NCI-H1092 (cell line): ENCODE data around the gene TP53BP2.

ENCODE experiments used
- DNase-seq: peaks from one replicate; lab custom pipeline; 2025; lab: John Stamatoyannopoulos, UW

TP53BP2 gene

DNA sequence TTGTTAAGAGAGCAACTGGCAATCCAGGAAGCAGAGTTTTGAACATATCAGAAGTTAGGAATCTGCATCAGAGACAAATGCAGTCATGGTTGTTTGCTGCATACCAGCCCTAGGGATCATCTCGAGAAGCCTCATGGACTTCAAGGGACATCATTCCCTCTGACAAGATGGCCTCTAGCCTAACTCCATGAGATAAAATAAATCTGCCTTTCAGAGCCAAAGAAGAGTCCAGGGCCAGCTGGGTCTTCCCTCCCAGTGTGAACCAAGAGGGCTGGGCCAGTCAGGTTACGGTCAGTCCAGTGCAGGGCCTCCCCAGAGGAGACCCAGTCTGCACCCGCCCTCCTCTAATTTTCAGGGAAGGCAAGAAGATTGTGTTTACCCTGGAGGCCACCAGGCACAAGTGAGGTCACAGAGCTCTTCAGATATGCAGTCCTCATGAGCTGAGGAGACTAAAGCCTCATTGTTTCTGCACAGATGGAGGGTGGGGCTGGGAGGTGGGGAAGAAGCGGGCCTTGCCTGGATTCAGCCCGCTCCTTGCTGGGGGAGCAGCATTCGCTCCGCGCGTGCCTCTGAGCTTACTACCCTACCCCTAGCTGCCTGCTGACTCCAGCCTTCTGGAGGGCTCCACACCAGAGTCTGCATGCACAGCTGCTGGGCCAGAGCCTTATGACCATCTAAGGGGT, 80.6 kb downstream of the TP53BP2 start:
- DNase-seq: no peak

DNA sequence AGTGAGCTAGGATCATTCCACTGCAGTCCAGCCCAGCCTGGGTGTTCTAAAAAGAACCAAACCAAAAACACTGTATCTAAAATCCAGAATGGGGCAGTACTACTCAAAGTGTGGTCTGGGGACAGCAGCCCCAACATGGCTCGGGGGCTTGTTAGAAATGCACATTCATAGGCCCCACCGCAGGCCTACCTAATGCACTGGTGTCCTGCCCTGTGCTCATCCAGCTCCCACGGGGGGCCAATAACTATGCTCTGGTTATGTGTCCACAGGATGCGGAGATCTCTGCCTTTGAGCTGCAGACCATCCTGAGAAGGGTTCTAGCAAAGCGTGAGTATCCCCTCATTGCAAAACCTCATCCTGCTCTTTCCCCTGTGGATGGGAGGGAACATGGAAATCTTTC, 81.9 kb downstream of the TP53BP2 start:
- no peak for DNase-seq

DNA sequence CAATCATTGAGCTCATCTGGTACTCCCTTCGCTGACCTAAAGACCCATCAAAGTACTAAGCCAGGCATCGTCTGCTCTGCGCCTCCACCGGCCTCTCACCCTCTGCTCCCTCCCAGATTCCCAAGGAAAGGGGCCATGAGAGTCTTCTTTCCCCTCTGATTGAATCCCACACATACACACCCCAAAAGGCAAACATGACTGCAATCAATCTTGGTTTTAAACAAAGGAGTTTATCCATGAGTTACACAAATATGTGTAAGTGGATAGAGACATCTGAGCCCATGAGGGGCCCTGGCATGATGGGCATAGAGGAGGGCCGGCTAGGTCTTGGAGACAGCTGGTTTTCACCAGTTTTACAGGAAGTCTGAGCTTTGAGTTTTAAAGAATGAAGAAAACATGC, 82.5 kb downstream of the TP53BP2 start:
- no peak for DNase-seq

DNA sequence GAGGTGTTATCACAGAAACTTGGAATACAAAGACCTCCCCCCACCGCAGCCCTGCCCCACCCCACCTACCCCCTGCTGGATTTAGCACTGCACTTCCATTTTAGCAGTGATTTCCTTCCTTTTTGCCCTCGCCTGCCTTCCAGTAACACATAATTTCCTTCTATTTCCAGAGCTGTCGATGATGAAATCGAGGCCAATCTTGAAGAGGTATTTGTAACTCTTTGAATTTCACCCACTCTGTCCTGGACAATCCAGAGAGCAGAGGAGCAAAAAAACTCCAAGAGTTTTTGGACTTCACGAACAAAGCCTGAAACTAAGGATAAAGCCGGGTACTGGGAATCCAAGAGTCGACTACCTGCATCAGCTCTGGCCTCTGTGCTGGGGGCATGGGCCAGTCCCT, 84.3 kb downstream of the TP53BP2 start:
- DNase-seq: no peak

DNA sequence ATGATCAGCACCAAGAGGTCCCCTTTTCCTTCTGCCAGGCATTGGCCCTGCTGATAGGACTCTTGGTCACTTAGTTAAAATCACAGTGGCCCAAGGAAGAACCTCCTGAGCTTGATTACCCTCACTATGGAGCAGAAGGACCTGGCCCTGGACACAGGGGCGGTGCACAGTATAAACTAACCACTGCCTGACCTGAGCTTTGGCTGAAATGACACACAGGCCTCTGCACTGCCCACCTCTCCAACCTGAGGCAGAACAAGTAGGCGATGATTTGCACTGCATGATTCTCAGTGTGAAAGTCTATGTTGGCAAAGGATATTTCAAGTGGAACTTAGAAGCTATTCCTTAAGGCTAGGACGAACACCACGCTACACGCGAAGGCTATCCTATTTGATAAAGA, 84.9 kb downstream of the TP53BP2 start:
- DNase-seq: no peak

DNA sequence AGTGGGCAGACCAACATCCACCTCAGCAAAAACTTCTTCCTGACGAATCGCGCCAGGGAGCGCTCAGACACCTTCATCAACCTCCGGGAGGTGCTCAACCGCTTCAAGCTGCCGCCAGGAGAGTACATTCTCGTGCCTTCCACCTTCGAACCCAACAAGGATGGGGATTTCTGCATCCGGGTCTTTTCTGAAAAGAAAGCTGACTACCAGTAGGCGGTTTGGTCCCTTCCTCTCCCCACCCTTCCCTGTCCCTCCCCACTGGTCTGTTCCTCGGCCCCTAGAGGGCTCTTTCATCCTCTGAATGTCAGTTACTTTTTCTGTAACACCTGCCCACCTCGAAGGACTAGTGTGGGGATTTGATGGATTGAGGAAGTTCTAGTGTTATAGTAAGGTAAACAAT, 86.5 kb downstream of the TP53BP2 start:
- DNase-seq: no peak

DNA sequence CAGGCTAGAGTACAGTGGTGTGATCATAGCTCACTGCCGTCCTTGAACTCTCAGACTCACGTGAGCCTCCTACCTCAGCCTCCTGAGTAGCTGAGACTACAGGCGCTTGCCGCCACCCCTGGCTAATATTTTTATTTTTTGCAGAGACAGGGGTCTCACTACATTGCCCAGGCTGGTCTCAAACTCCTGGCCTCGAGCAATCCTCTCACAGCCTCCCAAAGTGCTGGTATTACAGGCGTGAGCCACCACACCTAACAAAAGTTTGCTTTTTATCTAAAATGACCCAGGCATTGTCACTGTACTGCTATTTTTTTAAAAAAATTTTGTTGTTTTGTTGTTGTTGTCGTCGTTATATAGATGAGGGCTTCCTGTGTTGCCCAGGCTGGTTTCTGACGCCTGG, 87.0 kb downstream of the TP53BP2 start:
- DNase-seq: no peak

DNA sequence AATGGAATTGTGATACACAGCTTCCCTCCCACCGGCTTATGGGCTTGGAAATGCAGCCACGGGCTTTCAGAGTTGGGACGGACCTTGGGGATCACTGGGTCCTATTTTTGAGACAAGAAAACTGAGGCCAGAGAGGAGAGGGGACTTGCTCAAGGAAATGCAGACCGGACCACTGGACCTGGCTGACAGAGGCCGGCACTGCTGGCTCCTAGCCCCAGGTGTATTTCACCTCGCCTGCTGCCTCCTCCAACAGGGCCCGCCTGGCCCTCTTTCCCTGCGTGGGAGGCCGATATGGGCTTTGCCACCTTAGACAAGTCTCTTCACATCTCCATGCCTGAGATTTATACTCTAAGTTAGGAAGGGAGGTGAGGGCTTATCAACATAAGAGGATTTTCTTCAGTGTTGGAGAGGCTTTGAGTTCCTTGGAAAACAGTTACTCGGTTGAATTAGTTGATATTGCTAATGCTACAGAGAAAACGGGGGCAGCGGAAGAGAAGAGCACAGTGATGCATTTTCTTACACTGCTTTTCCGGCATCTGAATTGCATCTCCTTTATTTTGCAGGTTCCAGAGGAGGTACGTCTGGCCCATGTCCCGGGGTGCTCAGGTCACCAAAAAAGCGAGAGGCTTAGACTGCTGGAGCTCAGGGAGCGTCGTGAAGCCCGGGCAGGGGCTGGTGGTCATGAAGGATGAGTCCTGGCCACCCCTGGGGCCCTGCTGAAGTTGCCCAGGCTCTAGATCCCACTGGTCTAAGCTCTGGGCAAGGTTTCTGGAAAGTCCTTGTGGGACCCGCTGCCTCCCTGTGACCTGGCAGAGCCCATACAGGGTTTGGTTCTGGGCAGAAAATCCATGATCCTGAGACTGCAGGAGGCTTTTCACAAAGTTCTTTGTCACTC, 88.7 kb downstream of the TP53BP2 start:
- no peak for DNase-seq

DNA sequence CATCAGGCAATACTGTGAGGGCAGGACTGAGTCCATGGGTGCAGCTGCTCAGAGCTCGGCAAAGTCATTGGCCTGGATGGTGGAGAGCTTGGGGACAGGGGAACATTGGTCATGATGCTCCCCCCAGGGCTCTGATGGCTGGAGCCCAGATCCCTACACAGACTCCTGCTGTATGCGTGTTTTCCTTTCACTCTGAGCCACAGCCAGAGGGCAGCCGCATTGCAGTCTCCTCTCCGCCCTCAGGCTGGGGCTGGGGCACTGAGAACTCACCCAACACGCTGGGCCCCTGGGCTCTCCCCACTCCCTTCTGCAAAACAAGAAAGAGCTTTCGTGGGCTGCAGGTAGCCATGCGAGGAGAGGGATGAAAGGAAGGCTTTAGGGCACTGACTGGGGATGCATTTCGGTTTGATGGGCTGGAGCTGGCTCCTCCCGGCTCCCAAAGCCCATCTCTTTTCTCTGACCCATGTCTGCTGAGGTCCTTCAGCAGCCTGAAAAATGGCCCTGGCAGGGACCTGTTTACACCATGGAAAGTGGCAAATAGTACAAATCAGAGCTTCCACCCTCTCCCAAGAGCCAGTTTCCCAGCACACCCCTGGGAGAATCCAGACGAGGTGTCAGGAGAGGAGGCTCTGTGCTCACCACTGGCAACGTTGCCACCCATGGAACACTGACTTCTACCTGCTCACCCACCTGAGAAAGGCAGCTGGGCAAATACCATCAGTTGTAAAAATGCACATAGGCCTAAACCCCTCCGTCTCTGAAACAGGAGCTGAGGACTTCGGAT, 89.6 kb downstream of the TP53BP2 start:
- no peak for DNase-seq

DNA sequence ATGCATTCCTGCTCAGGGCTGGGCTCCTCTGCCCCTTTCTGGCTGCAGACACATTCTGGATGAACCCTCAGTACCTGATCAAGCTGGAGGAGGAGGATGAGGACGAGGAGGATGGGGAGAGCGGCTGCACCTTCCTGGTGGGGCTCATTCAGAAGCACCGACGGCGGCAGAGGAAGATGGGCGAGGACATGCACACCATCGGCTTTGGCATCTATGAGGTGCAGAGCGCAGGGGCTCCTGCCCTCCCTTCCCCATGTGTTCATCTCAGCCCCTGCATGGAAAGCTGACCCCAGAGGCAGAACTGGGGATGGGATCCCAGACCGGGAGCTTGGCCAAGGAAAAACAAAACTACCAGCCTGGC, 90.3 kb downstream of the TP53BP2 start:
- DNase-seq: no peak

DNA sequence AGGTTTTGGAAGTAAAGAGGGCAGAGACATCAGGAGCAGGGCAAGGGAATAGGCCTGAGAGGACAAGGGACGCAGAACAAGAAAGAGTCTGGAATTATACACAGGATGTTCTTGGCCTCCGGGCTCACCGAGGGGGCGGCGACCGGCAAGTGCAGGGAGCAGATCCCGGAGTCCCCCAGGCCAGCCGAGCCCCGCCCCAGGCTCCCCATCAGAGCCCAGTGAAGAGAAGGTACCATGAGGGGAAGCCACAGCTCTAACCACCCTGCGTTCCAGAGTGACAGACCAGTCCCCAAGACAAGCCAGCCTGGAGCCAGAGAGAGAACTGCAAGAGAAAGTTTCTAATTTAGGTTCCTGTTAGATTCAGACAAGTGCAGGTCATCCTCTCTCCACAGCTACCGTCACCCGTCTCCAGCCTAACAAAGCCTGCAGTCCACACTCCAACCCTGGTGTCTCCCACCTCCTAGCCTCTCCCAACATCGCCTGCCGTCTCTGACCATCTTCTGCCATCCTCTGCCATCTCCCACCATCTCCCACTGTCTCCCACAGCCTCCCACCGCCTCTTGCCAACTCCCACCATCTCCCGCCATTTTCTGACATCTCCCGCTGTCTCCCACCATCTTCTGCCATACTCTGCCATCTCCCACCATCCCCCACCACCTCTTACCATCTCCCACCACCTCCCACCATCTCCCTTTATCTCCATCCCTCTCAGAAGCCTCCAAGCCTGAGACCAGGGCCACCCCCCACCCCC, 90.9 kb downstream of the TP53BP2 start:
- no peak for DNase-seq

DNA sequence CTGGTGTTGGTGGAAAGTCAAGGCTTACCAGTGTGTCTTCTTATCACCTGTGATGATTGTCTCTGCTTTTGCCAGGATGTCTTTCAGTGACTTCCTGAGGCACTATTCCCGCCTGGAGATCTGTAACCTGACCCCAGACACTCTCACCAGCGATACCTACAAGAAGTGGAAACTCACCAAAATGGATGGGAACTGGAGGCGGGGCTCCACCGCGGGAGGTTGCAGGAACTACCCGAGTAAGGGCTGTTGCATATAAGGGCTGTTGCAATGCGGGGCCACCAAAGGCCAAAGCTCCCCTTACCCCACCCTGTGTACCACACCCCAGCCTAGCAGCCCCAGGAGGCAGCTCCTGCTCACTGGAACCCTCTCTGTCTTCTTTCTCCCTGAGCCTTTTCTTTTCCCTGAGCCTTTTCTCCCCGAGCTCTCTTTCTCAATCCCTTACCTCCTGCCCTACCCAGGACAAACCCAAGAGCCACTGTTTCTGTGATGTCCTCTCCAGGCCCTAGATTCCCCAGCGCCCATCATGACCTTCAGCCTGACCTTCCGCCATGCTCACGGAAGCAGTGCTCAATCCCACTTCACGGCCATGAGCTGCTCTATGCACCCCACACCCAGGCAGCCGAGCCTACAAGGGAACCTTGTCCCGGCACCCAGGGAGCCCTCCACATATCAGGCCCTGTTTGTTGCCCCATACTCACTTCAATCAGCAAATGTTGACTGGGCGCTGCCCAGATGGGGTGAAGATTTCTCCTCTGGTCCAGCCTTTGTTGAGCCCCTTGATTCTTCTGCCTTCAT, 92.8 kb downstream of the TP53BP2 start:
- no peak for DNase-seq

DNA sequence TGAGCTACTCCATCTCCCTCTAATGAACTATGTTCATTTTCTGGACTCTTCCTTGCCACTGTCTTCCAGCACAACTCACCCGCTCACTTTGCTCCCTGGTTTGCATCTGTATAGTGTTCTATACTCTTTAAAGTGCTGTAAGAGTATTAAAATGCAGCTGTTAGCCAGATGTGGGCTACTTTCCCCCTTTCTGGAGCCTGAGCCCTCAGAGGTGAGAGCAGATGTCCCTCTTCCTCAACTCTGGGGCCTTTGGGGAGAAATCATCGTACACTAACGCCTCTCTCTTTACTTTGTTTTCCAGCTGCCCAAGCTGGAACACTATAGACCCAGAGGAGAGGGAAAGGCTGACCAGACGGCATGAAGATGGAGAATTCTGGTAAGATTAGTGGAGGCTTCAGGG, 94.1 kb downstream of the TP53BP2 start:
- DNase-seq: no peak

DNA sequence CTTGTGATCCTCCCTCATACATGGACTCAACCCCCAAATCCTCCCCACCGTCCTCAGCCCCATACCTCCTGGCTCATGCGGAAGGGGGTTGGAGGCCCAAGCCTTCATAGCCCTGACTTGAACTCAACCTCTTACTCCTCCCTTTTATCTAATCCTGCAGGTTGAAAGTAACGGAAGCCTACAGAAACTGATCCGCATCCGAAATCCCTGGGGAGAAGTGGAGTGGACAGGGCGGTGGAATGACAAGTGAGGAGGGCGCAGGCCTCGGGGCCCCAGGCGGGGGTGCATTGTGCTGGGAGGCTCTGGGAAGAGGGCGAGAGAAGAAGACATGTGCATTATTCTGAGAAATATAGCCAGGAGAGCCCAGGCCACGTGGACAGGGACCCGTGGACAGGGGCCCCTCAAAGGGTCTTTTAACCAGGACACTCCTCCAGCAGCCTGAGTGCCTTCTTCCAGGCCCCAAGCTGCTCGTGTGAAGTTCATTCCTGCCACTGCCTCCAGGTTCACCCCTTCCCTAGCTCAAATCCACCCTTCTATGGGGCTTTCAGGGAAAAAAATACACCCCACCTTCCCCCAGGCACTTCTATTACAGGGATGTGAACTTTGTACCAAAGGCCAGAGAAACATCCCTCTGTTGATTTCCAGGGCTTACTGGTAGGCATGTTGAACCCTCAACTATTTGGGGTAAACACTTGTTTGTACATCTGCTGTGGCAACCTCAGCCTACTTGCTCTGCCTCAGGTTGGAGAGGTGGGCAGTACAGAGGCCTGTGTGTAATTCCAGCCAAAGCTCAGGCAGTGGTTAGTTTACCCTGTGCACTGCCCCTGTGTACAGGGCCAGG, 94.8 kb downstream of the TP53BP2 start:
- no peak for DNase-seq

DNA sequence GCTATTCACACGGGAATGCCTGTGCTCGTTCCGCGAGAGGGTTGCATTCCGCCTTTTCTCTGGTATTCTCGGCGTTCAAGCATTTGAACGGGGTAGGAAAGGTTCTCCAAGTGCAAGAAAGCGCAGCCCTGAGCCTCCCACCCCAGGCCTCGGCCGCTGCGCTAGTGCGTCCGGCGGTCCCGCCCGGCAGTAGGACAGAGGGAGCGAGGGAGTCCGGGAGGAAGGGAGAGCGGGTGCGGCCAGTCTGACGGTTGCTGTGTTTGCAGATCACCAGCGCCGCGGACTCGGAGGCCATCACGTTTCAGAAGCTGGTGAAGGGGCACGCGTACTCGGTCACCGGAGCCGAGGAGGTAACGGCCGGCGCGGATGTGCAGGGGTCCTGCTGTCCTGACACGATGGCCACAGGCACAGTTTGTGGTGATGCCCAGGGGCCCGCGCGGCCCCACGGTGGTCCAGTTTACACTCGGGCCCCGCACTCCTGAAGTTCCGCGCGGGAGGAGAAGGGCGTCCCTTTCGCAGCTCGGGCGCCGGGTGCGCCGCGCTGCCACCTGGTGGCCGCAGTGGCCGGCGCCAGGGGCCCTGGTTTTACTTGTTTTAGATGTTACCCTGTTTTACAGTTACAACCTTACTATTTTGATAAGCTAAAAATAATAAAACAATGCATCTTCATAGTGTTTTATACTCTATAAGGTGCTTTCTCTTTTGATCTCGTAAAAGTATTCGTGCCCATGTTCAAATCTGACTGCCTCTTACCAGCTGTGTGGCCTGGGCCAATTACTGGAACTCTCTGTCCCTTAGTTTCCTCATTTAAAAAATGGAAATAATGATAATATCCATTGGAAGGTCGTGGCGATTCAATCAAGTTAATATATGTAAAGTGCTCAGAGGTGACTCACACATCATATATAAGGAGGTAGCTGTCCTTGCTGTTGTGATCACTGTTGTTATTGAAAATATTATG, 96.7 kb downstream of the TP53BP2 start:
- DNase-seq: no peak

DNA sequence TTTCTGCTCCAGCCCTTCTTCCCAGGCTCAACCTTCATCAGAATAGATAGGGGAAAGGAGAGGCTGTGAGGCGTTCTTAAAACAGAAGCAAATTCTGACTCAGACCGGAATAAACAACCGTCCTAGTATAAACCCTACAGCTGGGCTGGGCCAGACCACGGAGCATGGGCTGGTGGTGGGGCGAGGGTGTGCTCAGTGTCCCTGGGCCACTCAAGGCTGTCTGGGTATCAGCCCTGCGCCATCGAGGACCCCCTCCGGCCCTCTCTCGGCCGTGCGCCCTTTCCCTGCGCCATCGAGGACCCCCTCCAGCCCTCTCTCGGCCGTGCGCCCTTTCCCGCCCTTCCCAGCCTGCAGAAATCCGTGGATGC, 97.4 kb downstream of the TP53BP2 start:
- DNase-seq: no peak

DNA sequence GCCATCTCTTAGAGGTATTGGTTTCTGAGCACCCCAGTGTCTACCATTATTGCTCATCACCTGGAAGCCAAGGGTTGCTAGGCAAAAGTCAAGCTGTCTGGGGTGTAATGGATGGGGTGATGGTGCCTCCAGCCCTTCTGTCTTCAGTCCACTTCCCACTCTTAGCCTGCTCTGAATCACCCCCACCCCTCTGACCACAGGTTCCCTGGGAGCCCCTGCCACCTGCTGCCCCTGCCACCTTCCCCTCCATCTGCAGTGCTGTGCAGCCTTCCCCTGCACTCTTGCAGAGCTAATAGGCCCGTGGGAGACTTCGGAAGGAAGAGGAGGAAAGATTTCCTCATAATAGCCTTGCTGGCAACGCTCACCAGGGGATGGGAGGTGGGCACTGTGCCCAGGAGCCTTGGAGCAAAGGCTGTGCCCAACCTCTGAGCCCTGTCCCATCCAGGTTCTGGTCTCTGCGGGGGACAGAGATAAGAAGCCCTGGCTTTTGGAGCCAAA, 97.9 kb downstream of the TP53BP2 start:
- DNase-seq: no peak

DNA sequence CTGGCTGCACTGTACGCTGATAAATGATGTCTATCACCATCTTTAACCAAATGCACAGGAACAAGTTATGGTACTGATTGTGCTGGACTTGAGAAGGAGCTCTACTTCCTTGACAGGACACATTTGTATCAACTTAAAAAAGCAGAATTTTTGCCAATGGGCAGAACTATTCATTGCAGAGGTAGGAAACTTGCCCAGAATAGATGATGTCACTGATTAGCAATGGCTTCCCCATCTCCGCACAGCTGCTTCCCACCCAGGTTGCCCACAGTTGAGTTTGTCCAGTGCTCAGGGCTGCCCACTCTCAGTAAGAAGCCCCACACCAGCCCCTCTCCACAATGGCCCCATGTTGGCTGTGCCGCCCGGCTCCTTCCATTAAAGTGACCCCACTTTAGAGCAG, 100.0 kb downstream of the TP53BP2 start:
- no peak for DNase-seq
